Inferior parietal cortex (tissue), 1 donor: ENCODE measurements around the gene WDR73.
A peak's percentile ranks its signal among the peaks of the same experiment; 100 is the strongest.
"Not testable (repeated sequence)": the region's sequence is repeated elsewhere in the genome, so short reads cannot be mapped to it uniquely, and the experiment has no call there.

Experiments
- DNase-seq: peaks from one replicate; pipeline ENCODE4 v3.0.0-alpha.2; 2016; ENCODE audit errors: extremely low spot score

Gene WDR73

DNA sequence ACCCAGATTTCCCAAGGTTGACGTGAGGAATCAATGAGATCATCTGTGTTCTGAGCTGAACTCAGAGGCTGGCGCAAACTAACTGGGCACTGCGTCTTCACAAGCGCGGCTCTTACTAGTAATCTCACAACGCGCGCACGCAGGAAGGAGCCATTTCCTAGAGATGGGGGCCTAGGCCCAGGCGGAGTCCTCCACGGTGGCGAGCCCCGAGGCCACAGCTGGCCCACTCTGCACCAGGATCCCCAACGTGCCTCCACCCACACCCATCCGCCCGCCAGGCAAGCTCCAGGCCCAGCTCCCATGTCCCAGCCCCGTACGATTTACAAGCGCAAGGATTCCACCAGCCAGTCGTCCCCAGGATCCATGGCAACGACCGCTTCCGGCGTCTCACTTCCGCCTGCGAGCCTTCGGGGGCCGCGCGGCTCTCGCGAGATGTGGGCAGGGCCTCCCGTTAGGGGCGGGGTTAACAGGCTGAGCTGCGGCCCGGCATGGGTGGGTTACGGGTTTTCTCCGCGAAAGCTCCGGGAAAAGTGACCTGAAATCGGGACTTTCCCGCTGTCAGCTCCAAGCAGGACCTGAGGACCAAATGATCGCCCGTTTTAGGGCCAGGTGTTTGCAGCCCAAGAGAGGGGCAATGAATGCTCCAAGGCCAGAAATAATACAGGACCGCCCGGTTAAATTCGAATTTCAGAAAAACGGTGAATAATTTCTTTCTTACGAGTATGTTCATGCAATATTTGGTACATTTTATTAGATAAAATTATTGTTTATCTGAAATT, at the start of gene WDR73:
WDR73 (minus strand) TSS at position 374 of the 779 bp plus-strand sequence; CDS start at position 365, 9 bp downstream.
- DNase-seq: peak; percentile 99

DNA sequence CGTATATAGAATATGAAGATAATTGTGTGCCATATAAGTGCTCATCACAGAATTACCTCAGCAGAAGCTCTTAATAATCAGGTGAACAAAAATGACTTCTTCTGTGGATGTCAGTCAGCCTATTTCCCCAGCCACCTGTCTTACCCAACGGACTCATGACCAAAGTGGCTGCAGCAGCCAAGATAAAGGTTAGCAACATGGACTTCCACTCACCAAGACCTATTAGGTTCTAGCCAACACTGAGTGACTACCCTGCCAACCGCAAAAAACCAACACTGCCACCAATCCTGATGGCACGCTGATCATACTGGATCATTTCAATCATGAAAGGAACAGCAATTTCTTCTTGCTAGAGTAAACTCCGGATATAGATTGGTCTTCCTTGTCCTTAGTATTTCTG, 49.7 kb upstream of the WDR73 start:
- no peak for DNase-seq

DNA sequence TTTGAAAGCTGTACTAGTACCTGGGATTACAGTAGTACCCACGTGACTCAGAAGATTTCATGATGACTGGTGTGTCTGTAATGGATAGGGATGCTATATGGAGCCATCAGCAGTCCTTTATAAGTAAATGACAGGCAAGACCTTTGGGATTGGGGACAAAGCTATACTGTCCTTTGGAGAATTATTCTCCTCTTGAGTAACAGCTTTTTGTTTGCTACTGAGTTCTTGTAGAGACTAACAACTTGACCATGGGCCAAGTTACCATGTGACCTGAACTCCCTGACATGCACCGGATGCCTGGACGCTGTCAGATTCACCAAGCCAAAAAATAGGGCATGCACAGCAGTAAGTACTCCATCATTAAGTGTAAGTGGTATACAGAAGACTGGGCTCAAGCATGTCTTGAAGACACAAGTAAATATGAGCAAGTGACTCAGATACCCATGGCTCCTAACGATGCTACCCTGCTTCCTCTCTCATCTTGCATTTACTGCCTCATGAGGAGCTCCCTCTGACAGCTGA, 48.9 kb upstream of the WDR73 start:
- DNase-seq: peak; percentile 34

DNA sequence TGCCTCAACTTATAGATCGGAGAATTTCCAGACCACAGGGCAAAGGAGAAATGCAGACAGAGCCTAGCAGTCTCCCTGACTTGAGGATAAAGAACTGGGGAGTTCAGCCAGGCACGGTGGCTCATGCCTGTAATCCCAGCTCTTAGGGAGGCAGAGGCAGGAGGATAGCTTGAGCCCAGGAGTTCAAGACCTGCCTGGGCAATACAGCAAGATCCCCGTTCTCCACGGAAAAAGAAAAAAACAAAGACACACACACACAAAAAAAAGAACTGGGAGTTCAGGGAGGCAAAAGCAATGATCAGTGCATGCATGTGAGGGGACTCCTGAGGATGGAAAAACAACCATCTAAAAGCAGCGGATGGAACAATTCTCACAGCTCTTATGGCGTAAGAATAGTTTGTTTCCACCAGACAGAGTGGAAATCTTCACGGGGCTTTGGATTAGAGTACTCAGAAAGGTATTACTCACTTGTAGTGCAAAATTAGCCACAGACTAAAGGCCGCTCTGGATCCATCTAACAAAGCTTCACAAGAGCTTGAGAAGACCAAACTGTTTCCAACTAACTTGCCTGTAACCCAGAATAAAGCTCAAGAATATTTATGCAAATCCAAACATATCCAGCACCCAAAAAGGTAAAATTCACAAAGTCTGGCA, 45.6 kb upstream of the WDR73 start:
- DNase-seq: no peak

DNA sequence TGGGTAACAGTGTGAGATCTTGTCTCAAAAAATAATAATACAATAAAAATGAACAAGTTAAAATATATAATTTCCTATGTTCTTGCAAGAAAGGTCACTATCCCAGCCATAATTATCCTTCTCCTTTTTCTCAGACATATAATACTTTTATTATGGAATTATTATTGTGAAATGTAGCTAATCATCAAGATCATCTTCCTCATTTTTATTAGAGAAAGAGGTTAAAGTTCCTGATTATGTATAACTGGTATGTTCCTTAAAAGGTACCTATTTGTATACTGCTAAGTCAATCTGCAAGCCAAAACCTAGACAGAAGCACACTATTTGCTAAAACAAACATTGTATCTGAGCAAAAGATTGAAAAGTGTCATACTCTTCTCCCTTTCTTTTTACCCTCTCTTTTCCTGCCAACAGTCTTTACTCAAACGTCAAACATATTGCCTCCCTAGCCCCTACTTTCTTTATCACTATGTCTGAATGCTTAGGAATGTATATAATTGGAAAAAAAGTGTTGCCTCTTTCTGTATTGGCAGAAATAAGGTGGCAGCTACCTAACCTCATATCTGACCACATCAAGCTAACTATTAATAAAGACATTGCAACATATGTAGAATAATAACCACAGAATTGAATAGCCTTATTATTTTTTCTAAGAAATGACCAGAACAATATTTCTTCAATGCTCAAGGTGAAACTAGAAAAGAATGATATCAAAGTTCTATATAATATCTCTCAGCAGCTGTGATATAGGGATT, 43.3 kb upstream of the WDR73 start:
- DNase-seq: no peak

DNA sequence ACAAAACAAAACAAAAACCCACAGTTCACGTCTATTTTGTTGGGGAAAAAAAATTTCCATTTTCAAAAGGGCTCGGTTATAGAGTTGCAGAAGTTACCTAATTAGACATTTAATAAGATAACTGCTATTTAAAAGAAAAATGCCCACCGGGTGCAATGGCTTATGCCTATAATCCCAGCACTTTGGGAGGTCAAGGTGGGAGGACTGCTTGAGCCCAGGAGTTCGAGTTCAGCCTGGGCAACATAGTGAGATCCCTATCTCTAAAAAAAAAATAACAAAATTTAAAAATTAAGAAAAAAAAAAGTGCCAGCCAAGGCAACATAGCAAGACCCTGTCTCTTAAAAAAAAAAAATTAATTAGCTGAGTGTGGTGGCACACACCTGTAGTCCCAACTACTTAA, 42.7 kb upstream of the WDR73 start:
- DNase-seq: no peak

DNA sequence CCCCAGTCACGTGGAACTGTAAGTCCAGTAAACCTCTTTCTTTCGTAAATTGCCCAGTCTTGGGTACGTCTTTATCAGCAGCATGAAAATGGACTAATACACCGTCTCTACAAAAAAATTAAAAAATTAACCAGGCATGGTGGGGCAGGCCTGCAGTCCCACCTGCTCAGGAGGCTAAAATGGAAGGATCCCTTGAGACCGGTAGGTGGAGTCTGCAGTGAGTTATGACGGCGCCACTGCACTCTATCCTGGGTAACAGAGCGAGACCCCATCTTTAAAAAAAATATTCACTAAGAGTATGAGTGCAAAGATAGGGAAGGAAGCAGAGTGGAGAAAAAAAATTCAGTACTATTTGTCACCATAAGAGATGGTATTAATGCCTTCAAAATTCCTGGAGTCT, 36.3 kb upstream of the WDR73 start:
- DNase-seq: no peak

DNA sequence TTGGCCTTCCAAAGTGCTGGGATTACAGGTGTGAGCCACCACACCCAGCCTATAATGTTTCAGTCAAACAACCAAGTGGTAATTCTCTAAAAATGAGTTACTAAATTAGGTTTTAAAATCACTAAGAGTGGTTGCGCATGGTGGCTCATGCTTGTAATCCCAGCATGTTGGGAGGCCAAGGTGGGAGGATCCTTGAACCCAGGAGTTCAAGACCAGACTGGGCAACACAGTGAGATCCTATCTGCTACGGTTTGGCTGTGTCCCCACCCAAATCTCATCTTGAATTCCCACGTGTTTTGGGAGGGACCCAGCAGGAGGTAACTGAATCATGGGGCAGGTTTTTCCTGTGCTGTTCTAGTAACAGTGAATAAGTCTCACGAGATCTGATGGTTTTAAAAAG, 35.8 kb upstream of the WDR73 start:
- no peak for DNase-seq

DNA sequence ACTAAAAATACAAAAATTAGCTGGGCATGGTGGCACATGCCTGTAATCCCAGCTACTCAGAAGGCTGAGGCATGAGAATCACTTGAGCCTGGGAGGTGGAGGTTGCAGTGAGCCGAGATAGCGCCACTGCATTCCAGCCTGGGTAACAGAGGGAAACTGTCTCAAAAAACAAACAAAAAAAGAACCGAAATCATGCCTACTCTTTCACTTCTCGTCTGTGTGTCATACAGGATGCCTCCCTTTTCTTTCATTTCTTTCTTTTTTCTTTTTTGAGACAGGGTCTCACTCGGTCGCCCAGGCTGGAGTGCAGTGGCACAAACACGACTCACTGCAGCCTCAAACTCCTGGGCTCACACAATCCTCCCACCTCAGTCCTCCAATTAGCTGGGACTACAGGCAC, 32.4 kb upstream of the WDR73 start:
- DNase-seq: not testable (repeated sequence)

DNA sequence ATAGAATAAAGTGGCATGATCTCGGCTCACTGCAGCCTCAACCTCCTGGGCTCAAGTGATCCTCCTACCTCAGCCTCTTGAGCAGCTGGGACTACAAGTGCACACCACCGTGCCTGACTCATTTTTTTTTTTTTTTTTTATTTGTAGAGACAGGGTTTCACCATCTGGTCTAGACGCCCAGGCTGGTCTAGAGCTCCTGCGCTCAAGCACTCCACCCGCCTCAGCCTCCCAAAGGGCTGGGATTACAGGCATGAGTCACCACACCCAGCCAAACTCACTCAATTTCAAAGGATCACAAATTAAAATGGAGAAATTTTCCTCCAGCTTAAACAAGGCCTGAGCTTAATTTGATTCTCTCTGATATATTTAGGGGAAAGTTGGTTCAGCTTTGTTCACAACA, 31.2 kb upstream of the WDR73 start:
- DNase-seq: no peak

DNA sequence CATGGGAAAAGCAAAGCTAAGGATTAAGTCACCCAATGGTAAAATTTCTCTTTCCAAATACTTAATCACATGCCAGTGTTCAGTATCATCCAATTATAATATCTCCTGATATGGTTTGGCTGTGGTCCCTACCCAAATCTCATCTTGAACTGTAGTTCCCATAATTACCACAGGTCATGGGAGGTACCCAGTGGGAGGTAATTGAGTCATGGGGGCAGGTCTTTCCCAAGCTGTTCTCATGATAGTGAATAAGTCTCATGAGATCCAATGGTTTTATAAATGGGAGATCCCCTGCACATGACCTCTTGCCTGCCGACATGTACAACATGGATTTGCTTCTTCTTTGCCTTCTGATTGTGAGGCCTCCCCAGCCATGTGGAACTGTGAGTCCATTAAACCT, 30.0 kb upstream of the WDR73 start:
- DNase-seq: no peak

DNA sequence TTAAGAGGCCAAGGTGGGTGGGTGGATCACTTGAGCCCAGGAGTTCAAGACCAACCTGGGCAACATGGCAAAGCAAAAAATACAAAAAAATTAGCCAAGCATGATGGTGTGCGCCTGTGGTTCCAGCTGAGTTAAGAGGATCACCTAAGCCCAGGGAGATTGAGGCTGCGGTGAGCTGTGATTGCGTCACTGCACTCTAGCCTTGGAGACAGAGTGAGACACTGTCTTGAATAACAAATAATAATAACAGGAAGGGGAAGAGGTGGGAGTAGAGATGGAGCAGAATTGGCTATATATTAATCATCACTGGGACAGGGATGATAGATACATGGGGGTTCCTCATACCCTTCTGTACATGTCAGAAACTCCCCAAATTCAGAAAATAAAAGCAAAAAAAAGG, 27.7 kb upstream of the WDR73 start:
- no peak for DNase-seq

DNA sequence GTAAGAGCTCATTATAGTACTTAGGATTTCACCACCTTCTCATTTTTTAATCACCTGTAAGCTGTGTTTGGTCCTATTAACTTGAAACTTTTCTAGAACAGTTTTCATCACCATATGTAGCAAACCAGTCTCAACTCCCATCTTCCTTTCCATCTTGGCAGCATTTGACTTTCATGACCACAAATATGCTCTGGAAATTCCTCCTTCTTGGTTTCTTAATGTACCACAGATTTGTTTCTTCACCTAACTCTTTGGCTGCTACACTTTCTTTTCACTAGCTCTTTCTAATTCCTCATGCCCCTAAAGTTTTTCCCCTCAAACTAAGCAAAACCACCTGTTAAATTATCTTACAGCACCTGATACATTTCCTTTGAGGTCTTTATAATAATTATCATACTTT, 17.1 kb upstream of the WDR73 start:
- no peak for DNase-seq

DNA sequence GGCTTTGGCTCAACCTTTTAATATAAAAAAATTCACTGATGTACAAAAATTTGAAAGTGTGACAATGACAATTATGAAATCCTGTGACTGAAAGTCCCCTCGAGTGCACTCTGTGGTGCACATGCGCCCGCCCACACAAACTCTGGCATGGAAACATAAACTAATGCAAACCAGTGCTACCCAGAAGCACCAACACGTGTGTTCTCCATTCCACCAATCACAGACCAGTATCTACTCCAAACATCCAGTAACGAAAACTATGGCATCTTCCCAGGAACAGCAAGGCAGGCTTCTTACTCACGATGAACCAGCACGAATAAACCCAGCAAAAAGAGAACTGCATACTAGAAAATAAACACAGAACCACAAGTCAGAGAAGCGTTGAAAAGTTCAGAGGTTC, 15.6 kb upstream of the WDR73 start:
- no peak for DNase-seq

DNA sequence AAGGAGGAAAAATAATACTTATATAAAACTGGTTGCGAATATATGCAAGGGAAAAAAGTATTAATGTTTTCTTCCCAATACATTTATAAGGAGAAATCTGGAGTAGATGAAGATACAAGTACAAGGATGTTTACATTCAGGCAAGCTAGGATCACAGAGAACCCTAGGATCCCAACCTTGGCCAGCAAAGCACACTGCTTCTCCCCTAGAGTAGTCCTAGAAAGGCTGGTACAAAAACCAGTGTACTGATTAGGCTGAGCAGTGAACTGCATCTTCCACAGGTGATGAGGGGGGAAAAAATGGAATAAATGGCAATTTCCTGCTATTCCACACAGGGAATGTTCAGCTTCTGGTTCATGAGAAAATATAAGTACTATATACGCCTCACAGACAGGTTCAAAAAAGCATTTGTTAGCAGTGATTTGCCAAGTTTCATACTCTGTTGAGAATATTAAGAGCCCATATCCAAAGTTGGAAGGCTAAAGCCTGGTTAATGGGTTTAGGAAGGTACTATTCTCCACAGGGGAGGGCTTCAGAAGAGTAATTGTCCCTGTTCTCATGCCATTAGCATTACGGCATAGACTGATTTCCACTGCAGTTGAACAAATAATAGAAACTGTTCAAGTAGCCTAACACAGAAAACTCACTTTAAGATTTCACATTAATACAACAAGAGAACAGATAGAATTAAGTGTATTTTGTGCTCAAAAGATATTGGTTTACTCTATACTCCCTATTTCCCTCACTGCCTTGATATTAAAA, 14.3 kb upstream of the WDR73 start:
- no peak for DNase-seq

DNA sequence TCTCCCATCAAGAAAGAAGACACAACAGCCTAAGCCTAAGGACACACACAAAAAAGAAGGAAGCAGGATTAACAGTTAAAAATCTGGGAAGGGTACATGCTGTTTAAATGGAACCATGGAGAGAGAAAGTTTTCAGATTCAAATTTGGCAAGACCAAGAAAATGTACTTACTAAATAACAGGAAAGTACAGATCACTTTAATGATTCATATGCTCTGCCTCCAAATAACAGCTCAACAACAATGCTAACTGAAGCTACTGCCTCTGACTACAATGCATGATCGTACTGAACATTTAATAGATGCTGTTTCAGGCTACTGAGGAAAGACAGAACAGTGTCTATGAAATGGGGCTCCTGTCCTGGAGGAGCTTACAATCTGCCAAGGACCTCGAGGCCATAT, 12.3 kb upstream of the WDR73 start:
- no peak for DNase-seq

DNA sequence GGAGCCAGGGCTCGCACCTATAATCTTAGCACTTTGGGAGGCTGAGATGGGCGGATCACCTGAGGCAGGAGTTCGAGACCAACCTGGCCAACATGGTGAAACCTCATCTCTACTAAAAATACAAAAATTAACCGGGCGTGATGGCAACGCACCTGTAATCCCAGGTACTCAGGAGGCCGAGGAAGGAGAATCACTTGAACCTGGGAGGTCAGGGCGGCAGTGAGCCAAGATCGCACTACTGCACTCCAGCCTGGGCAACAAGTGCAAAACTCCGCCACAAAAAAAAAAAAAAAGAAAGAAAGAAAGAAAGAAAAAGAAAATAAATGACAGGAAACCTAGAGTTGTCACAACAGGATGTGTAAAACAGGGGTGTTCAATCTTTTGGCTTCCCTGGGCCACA, 6.9 kb upstream of the WDR73 start:
- no peak for DNase-seq

DNA sequence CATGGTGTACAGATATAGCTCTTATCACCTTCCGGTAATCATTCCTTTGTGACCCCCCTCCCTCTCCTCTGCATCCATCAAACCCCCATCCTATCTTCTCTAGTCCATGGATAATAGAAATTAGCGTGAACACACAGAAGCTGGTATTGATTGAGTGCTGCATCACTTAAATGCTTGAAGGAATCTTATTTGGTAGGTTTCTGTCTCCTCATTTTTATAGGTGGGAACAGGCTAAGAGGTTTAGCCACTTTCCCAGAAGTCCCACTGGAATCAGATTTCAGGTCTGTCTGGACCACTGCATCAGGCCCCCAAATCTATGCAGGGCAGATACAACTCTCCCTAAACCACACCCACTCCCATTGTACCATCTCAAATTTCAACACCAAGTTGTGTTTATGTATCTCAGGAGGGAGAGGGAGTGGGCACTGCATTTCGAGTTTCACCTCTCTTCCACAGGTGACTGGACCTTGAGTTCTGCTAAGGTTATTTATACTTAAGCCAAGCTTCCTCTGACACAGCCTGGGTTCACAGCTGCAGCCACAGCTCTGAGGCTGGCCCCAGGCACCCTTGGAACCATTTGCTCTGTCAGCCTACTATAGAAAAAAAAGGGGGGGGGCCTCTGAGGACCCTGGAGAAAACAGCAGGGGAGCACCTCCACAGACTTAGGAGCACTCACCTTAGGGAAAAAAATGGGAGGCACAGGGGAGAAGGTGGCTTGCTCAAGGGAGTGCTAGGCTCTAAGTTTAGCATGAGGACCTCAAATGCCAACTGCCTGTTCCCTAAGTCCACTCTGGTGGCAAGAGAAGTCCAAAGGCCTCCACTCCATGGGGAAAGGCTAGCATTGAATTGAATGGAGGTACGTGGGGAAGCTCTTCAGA, 6.1 kb upstream of the WDR73 start:
- DNase-seq: no peak

DNA sequence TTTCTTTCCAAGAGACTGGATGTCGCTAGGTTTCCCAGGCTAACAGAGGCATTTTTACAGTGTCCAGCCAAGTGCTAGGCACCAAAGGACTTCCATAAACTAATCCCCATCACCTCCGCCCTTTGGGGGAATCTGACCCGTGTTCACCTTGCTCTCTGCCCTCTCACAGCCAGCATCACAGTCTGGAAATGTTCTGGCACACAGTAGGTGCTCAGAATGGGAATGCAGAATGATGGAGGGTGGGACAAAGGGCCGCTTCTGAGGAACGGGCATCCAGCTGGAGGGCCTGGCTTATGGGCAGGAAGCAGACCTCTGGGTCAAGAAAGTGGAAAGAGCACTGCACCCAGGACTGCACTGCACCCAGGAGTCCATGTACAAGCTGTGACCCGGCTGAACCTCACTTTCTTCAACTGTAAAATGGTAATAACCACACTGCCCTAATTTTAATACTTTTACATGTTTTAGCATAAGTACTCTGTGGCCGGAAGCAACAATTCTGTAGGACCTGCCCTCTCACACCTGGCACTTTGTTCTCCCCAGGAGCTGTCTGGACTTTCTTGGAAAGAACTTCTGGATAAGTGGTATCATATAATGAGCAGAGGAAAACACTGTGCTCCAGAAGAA, 4.8 kb upstream of the WDR73 start:
- no peak for DNase-seq

DNA sequence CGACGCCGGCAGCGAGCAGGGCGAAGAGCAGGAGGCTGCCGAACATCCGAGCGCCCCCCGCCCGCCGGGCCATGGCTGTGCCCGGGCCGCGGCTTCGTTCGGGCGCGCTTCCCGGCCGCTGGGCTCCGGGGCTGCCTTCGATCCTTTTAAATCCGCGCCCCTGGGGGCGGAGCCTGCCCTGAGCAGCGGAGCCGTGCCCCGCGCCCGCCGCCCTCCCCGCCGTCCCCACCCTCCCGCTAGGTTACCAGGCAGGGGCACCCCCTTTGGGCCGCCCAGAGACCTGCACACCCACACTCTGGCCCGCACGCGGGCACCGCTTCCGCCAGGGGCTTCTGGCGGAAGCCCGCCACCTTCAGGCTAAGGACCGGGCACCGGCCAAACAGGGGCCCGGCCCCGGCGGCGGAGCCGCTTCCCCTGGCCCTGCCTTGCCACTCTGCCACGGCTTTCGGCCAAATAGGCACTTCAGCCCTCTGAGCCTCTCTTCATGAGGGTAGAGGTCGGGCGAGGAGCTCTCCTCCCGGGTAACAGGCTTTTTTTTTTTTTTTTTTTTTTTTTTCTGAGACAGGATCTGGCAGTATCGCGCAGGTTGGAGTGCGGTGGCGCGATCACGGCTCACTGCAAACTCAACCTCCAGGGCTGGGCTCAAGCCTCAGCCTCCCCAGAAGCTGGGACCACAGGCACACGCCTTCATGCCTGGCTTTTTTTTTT, 4.2 kb upstream of the WDR73 start, which contains the start of gene NMB:
NMB (minus strand) TSS at position 120 of the 708 bp plus-strand sequence; CDS start at position 73, 47 bp downstream.
- peak; percentile 42 for DNase-seq
